Ishikawa (cell line): ENCODE data around the gene ENPP4.

ENCODE experiments used
- CREB1 ChIP-seq: IDR thresholded peaks from 2 replicates; pipeline ENCODE4 v1.6.1; 2012; ENCODE audit warnings: low read depth
- MAX ChIP-seq: IDR thresholded peaks from 2 replicates; pipeline ENCODE4 v1.6.1; 2012
- RAD21 ChIP-seq: IDR thresholded peaks from 2 replicates; pipeline ENCODE4 v1.6.1; 2012; ENCODE audit warnings: low read depth

GRCh38 chr6:46172176-46172575, 42.4 kb downstream of the ENPP4 start:
- no peak for TF ChIP-seq CREB1
- no peak for TF ChIP-seq MAX
- TF ChIP-seq RAD21: no peak
